ENCODE results near the gene TMEM98.

GRCh38 chr17:32927724-32928585 lies at the start of gene TMEM98:
- TF ChIP-seq CTCF (IDR thresholded peaks at IDR 0.05; ENCODE audit: insufficient read depth, low read length, poor library complexity, severe bottlenecking) (no peak), EZH2phosphoT487 (conservative IDR thresholded peaks at IDR 0.05; ENCODE audit: low read length) (no peak)
